Right lobe of liver (tissue), 6 donors: Measurements from ENCODE around the gene UBE2G1. TPM values are rescaled to one million over a fixed set of nuclear protein-coding genes. Genes with fewer than 3 reads are reported as not detected.

Source experiments
- ATAC-seq, 4 donors: fragments of 200-7000 bp; cut with Tn5 transposase; one replicate each; pipeline ENCODE4 v1.9.1; 2020; ENCODE audit warnings: mild to moderate bottlenecking in 4 of 4, moderate library complexity in 4 of 4
- DNase-seq, 3 donors: peaks; one replicate each; pipeline ENCODE4 v3.0.0-alpha.2; 2020
- H3K27ac ChIP-seq, 3 donors: fragments of 200-600 bp; one replicate each; pipeline ENCODE4 v1.8.0; 2022
- H3K27me3 ChIP-seq, 2 donors: fragments of 200-600 bp; one replicate each; pipeline ENCODE4 v1.8.0; 2022
- H3K36me3 ChIP-seq, 4 donors: fragments of 200-600 bp; sonication (generic) in 1 of 4; one replicate each; pipeline versions ENCODE4 v1.5.1 to v1.8.0; 2017 to 2022; ENCODE audit warnings: control low read depth in 1 of 4
- H3K4me1 ChIP-seq, 4 donors: fragments of 200-600 bp; sonication (generic) in 1 of 4; one replicate each; pipeline versions ENCODE4 v1.5.1 to v1.8.0; 2017 to 2022; ENCODE audit warnings: control low read depth in 1 of 4
- H3K4me3 ChIP-seq, 3 donors: fragments of 200-600 bp; one replicate each; pipeline ENCODE4 v1.8.0; 2022
- H3K9me3 ChIP-seq, 4 donors: fragments of 200-600 bp; sonication (generic) in 1 of 4; one replicate each; pipeline versions ENCODE4 v1.5.1 to v1.8.0; 2017 to 2022; ENCODE audit warnings: control low read depth in 1 of 4
- POLR2A ChIP-seq: fragments of 450-650 bp; IDR thresholded peaks from one replicate; pipeline ENCODE4 v1.6.1; 2017; ENCODE audit warnings: antibody characterized with exemption, mild to moderate bottlenecking
- WGBS: methylation state at CpG from one replicate; pipeline ENCODE4 v1.1.6; 2018; ENCODE audit warnings: low coverage, low lambda C conversion rate; ENCODE audit not compliant: insufficient coverage; ENCODE audit errors: missing lambda C conversion rate; 5-methylcytosine and 5-hydroxymethylcytosine counted together
- intact Hi-C, 2 donors: fragments of 100-400 bp; cut with DNase I; formaldehyde crosslinking; loops; one replicate each; pipeline versions ENCODE4 v1.11.2 to v1.14.1; 2022
- long read RNA-seq: library from polyadenylated mRNA; unstranded; transcript quantifications from one replicate; pipeline ENCODE4 v2.0.0, GENCODE V29; 2019
- total RNA-seq, 6 experiments: library from RNA; depleted of rRNA in 2 of 6; stranded (reverse); fragments of >200 nt in 2 of 6; fragmentation: NEBNext Ultra II Directional in 3 of 6; extraction: Animal tissue kit (Norgen Biotek cat#: 25700) in 3 of 6; gene quantifications; one replicate each; pipeline versions ENCODE4 v1.1.0 to v1.2.4, GENCODE V29; 2016 to 2023
- TF ChIP-seq, protein P1 (sequence below), 4 donors: fragments of 200-600 bp in 3 of 4; fragments of 450-650 bp in 1 of 4; IDR thresholded peaks; one replicate each; pipeline versions ENCODE4 v1.5.1 to v1.8.0; 2016 to 2022; ENCODE audit warnings: antibody characterized with exemption in 4 of 4, mild to moderate bottlenecking in 2 of 4
- donor health status: DM: no; HTN: yes; CAD: no.
- donor health status: DM: no; HTN: no; CAD: no.
- donor health status: DM: no; HTN: no; CAD: no.
- donor health status: DM: no; HTN: yes; CAD: no.
- donor health status: DM: no; HTN: yes; CAD: no.

UBE2G1 gene, protein sequence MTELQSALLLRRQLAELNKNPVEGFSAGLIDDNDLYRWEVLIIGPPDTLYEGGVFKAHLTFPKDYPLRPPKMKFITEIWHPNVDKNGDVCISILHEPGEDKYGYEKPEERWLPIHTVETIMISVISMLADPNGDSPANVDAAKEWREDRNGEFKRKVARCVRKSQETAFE
- total RNA-seq, result 10 to 100 TPM; 30.3 to 45.5 (median 38.8) TPM
- long read RNA-seq, partial matches to known transcripts, result 0 of 6 reads
- long read RNA-seq, other reads (novel, unspliced or antisense), result 2 of 6 reads

DNA sequence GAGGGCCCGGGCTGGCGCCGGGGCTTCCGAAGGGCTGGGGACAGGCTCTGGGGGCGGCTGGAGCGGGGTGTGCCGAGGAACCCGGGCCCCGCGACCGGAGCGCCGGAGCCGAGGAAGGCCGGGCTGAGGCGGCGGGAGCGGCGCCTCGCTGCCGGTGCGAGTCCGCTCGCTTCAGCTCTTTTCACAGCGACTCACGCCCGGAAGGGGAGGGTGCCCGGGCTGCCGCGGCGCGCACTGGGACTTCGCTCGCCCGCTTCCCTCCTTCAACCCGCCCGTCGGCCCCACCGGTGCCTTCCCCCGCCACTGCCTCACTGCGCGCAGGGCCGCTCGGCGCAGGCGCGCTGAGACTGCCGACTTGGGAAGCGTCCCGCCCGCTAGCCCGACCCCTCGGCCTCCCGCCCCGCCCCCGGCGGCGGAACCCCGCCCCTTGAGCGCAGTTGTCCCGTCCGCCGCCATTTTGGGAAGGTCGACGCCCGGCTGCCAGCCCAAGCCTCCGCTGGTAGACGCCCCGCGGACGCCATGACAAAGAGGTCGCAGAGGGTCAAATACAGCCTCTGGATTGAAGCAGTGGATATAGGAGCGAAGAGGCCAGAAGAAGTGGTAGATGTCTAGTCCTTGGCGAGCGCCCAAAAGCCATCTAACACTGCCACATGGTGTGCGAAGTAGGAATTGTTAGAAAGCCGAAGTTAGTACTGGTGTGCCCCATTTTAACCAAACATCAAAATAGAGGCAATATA lies at the start of gene UBE2G1:
UBE2G1 (minus strand) TSS at position 349 of the 737 bp plus-strand sequence. CDS start 359 bp downstream, outside the sequence.
- intact Hi-C loops, result no loop called here
- TF ChIP-seq, protein P1, sequence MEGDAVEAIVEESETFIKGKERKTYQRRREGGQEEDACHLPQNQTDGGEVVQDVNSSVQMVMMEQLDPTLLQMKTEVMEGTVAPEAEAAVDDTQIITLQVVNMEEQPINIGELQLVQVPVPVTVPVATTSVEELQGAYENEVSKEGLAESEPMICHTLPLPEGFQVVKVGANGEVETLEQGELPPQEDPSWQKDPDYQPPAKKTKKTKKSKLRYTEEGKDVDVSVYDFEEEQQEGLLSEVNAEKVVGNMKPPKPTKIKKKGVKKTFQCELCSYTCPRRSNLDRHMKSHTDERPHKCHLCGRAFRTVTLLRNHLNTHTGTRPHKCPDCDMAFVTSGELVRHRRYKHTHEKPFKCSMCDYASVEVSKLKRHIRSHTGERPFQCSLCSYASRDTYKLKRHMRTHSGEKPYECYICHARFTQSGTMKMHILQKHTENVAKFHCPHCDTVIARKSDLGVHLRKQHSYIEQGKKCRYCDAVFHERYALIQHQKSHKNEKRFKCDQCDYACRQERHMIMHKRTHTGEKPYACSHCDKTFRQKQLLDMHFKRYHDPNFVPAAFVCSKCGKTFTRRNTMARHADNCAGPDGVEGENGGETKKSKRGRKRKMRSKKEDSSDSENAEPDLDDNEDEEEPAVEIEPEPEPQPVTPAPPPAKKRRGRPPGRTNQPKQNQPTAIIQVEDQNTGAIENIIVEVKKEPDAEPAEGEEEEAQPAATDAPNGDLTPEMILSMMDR (IDR thresholded peaks at IDR 0.05), result peak; percentile 6 to 31 (median 26)
- peak; percentile 95 for TF ChIP-seq POLR2A
- 0% methylated on average over 22 of the region's 77 CpGs for WGBS
- ATAC-seq (peak; percentile 91 to 95 (median 92)), DNase-seq (peak; percentile 99)
- Histone ChIP-seq H3K27me3 (no peaks in the 10 kb centered on the region), H3K36me3 (peaks cover 0 to 6% (median 0%) of the 10 kb centered on the region in 4 donors), H3K27ac (peak within 1 kb of the TSS; percentile 83 to 95 (median 95)), H3K4me1 (peaks cover 0 to 9% (median 4%) of the 10 kb centered on the region in 4 donors), H3K9me3 (no peaks in the 10 kb centered on the region), H3K4me3 (peak within 1 kb of the TSS; percentile 96 to 100 (median 99))

DNA sequence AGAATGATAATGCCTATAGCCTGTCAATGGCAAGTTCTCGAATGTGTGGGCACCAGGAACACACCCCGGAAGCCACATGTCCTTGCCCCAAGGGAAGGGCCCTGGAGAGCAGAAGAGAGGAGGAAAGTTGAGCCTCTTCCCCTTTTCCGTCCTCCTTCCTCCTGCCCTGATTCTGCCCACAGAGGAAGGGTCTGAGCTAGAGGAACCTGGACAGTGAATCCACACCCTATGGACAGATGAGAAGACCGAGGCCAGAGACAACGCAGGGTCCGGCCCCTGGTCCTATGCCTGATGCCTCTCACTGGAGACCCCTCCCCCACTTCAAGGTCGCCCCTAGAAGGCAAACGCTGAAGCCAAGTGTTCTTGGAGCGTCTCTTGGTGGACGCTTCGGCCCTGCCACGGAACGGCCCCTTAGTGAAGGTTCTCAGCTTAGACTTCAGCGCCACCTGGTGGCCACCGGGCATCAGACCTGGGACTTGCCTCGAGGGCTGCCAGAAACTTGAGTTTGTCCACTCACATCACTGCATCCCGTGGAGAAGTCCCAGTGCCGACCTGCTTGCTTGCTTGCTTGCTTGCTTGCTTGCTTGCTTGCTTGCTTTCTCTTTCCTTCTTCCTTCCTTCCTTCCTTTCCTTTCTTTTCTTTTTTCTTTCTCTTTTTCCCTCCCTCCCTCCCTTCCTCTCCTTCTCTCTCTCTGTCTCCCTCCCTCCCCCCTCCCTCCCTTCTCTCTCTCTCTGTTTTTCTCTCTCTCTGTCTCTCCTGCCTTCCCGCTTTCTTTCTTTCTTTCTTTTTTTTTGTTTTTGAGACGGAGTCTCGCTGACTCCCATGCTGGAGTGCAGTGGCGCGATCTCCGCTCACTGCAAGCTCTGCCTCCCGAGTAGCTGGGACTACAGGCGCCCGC lies 46.7 kb upstream of the UBE2G1 start:
- Histone ChIP-seq H3K27ac (no peak overlapping the region), H3K4me1 (no peaks in the 10 kb centered on the region), H3K36me3 (no peaks in the 10 kb centered on the region), H3K4me3 (no peak overlapping the region), H3K27me3 (no peaks in the 10 kb centered on the region), H3K9me3 (no peaks in the 10 kb centered on the region)
- intact Hi-C loops, result loop anchor here (10.0 kb wide), 2 partner anchors 198 to 228 kb away; no protein-coding TSS in a partner anchor
- peak; percentile 95 to 99 (median 96) for ATAC-seq
- TF ChIP-seq, protein P1 (IDR thresholded peaks at IDR 0.05), result peak; percentile 85 to 89 (median 88)
- TF ChIP-seq POLR2A, result no peak
- 43% methylated on average over 13 of the region's 27 CpGs for WGBS
- DNase-seq, result peak; percentile 88 to 90 (median 89)

DNA sequence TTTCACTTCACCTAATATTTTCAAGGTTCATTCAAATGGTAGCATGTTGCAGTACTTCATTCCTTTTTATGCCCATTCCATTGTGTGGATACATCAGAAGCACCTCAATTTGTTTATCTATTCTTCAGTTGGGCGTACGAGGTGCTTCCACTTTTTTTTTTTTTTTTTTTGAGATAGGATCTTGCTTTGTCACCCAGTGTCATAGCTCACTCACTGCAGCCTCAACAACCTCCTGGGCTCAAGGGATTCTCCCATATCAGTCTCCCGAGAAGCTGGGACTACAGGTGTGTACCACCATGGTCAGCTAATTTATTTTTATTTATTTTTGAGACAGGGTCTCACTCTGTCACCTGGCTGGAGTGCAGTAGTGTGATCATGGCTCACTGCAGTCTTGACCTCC lies 44.7 kb upstream of the UBE2G1 start:
- 78% methylated on average over 3 of the region's 3 CpGs for WGBS
- no peaks in the 10 kb centered on the region for H3K9me3 ChIP-seq
- no peak overlapping the region for H3K27ac ChIP-seq

More for the DNA sequence above, 44.7 kb upstream of the UBE2G1 start:
- intact Hi-C loops, result loop anchor here (10.0 kb wide), 2 partner anchors 196 to 226 kb away; no protein-coding TSS in a partner anchor
- DNase-seq (no peak), ATAC-seq (no peak)
- no peaks in the 10 kb centered on the region for H3K4me1 ChIP-seq
- TF ChIP-seq, protein P1 (IDR thresholded peaks at IDR 0.05), result no peak
- TF ChIP-seq POLR2A, result no peak
- no peaks in the 10 kb centered on the region for H3K36me3 ChIP-seq
- H3K27me3 ChIP-seq, result no peaks in the 10 kb centered on the region
- H3K4me3 ChIP-seq, result no peak overlapping the region
